Fibroblast of peridontal ligament (primary cell): Measurements from ENCODE around the gene CDC42SE1.

Experiments used
- DNase-seq: peaks from one replicate; pipeline ENCODE4 v3.0.0-alpha.2; 2010; ENCODE audit errors: extremely low read depth

The CDC42SE1 gene

GRCh38 chr1:151059109-151060006 is at the start of gene CDC42SE1:
Gene CDC42SE1 (minus strand): TSS chr1:151059622. CDS start chr1:151055730, 3,892 bp downstream.
- peak; percentile 65 for DNase-seq

GRCh38 chr1:151108331-151108730 is 48.9 kb upstream of the CDC42SE1 start:
- DNase-seq = no peak

GRCh38 chr1:151106894-151107293 is 47.5 kb upstream of the CDC42SE1 start:
- DNase-seq = peak; percentile 35

GRCh38 chr1:151104630-151105029 is 45.2 kb upstream of the CDC42SE1 start:
- no peak for DNase-seq

- no peak for DNase-seq
These were observed 38.7 kb upstream of the CDC42SE1 start for GRCh38 chr1:151098126-151098525.

- DNase-seq = peak; percentile 19
These were observed 38.0 kb upstream of the CDC42SE1 start for GRCh38 chr1:151097426-151097825.

GRCh38 chr1:151085953-151086559 is 26.6 kb upstream of the CDC42SE1 start:
- DNase-seq = no peak

GRCh38 chr1:151072224-151072623 is 12.8 kb upstream of the CDC42SE1 start:
- no peak for DNase-seq

- peak; percentile 99 for DNase-seq
These were observed 11.3 kb upstream of the CDC42SE1 start, which contains the start of gene GABPB2 for GRCh38 chr1:151070474-151071276. Gene GABPB2 (plus strand): TSS chr1:151070761. CDS start chr1:151088190, 17,429 bp downstream.

GRCh38 chr1:151069103-151069486 is 9.7 kb upstream of the CDC42SE1 start:
- no peak for DNase-seq

GRCh38 chr1:151067185-151067584 is 7.8 kb upstream of the CDC42SE1 start:
- no peak for DNase-seq

- no peak for DNase-seq
These were observed 5.7 kb upstream of the CDC42SE1 start for GRCh38 chr1:151065089-151065645.

GRCh38 chr1:151062741-151063371 is 3.4 kb upstream of the CDC42SE1 start:
- peak; percentile 90 for DNase-seq

- peak; percentile 24 for DNase-seq
These were observed 2.3 kb upstream of the CDC42SE1 start for GRCh38 chr1:151061704-151062103.

GRCh38 chr1:151060657-151061421 is 1.4 kb upstream of the CDC42SE1 start:
- peak; percentile 12 for DNase-seq

GRCh38 chr1:151060007-151060656 is 710 bp upstream of the CDC42SE1 start, which contains the start of gene MLLT11:
Gene MLLT11 (plus strand): TSS chr1:151060397. CDS start chr1:151067225, 6,828 bp downstream.
- peak; percentile 58 for DNase-seq

- peak; percentile 22 for DNase-seq
These were observed 730 bp downstream of the CDC42SE1 start for GRCh38 chr1:151058692-151059091.

- DNase-seq = no peak
These were observed 3.3 kb downstream of the CDC42SE1 start for GRCh38 chr1:151056149-151056548.

GRCh38 chr1:151055581-151055980 is 3.8 kb downstream of the CDC42SE1 start:
- DNase-seq = no peak
